Mammary epithelial cell (primary cell): Measurements from ENCODE around the gene SHLD1.

Source experiments
- CTCF ChIP-seq, 2 donors: IDR thresholded peaks in 1 of 2; conservative IDR thresholded peaks in 1 of 2; 2 replicates each; pipeline ENCODE4 v1.5.1; 2011 to 2012; ENCODE audit warnings: inconsistent platforms in 2 of 2, low read length in 2 of 2, mild to moderate bottlenecking in 2 of 2, control low read depth in 1 of 2, low read depth in 1 of 2; ENCODE audit not compliant: insufficient read depth in 1 of 2; ENCODE audit errors: extremely low read depth in 1 of 2
- EZH2 ChIP-seq: IDR thresholded peaks from 2 replicates; pipeline ENCODE4 v1.6.1; 2012; ENCODE audit warnings: low read length, inconsistent platforms, borderline replicate concordance

GRCh38 chr20:5908981-5909380 is 158.8 kb downstream of the SHLD1 start:
- TF ChIP-seq CTCF (conservative IDR thresholded peaks at IDR 0.05 in 1 of 2, IDR thresholded peaks at IDR 0.05 in 1 of 2; ENCODE audit: extremely low read depth in 1 of 2, insufficient read depth in 1 of 2, low read depth in 1 of 2, low read length in 2 of 2) = no peak
- TF ChIP-seq EZH2 = no peak
